Psoas muscle (tissue), 8 donors: ENCODE measurements around the gene NEK11. TPM values are rescaled to one million over a fixed set of nuclear protein-coding genes. Genes with fewer than 3 reads are reported as not detected.

Experiments used
- ATAC-seq, 4 donors: fragments of 200-7000 bp; cut with Tn5 transposase; one replicate each; pipeline ENCODE4 v1.9.1; 2020; ENCODE audit warnings: moderate library complexity in 3 of 4, mild to moderate bottlenecking in 2 of 4
- DNase-seq, 2 donors: peaks; one replicate each; pipeline ENCODE4 v3.0.0-alpha.2; 2020
- H3K27ac ChIP-seq: fragments of 200-600 bp; one replicate; pipeline ENCODE4 v1.8.0; 2022
- H3K27me3 ChIP-seq, 3 donors: fragments of 200-600 bp in 1 of 3; one replicate each; pipeline versions ENCODE4 v1.6.1 to v1.8.0; 2013 to 2022; ENCODE audit warnings: low read length in 2 of 3, mild to moderate bottlenecking in 2 of 3, moderate library complexity in 1 of 3; ENCODE audit not compliant: insufficient read depth in 3 of 3
- H3K36me3 ChIP-seq, 2 donors: fragments of 200-600 bp in 1 of 2; one replicate each; pipeline versions ENCODE4 v1.6.1 to v1.8.0; 2013 to 2022; ENCODE audit warnings: low read depth in 1 of 2, mild to moderate bottlenecking in 1 of 2, moderate library complexity in 1 of 2; ENCODE audit not compliant: insufficient read depth in 1 of 2
- H3K4me1 ChIP-seq: fragments of 200-600 bp; one replicate; pipeline ENCODE4 v1.8.0; 2022
- H3K4me3 ChIP-seq: fragments of 200-600 bp; one replicate; pipeline ENCODE4 v1.8.0; 2022; ENCODE audit warnings: mild to moderate bottlenecking
- H3K9me3 ChIP-seq: fragments of 200-600 bp; one replicate; pipeline ENCODE4 v1.8.0; 2022
- WGBS, 3 donors: extraction: QIAGEN DNeasy Blood & Tissue Kit; methylation state at CpG; one replicate each; pipeline versions ENCODE4 v1.1.6 to v1.1.7; 2013; 5-methylcytosine and 5-hydroxymethylcytosine counted together
- intact Hi-C, 2 donors: fragments of 100-400 bp; cut with DNase I; formaldehyde crosslinking; loops; one replicate each; pipeline versions ENCODE4 v1.11.0 to v1.14.2; 2022
- polyA plus RNA-seq, 3 donors: library from polyadenylated mRNA; stranded (reverse); fragments of 200-250 nt; gene quantifications; one replicate each; pipeline ENCODE4 v1.2.3, GENCODE V29; 2013
- total RNA-seq, 4 donors: library from RNA; stranded (reverse); fragmentation: NEBNext Ultra II Directional in 2 of 4; extraction: Animal tissue kit (Norgen Biotek cat#: 25700) in 2 of 4; gene quantifications; one replicate each; pipeline versions ENCODE4 v1.2.1 to v1.2.4, GENCODE V29; 2021 to 2023
- TF ChIP-seq, protein P1 (sequence below): fragments of 200-600 bp; IDR thresholded peaks from one replicate; pipeline ENCODE4 v1.8.0; 2022; ENCODE audit warnings: antibody characterized with exemption
- donor health status: healthy with polysubstance abuse.
- donor health status: DM: no; HTN: no; CAD: no; lungs with moderate emphysema.
- donor health status: Bipolar disorder and iron deficiency.
- donor health status: healthy.
- donor health status: DM: yes; HTN: yes; CAD: no.
- donor health status: DM: no; HTN: no; CAD: no.
- donor health status: DM: no; HTN: no; CAD: no.
- donor health status: DM: yes; HTN: yes; CAD: no.

The NEK11 gene
- total and polyA plus RNA-seq, 7 donors = 1.5 to 7.2 (median 2.1) TPM

DNA sequence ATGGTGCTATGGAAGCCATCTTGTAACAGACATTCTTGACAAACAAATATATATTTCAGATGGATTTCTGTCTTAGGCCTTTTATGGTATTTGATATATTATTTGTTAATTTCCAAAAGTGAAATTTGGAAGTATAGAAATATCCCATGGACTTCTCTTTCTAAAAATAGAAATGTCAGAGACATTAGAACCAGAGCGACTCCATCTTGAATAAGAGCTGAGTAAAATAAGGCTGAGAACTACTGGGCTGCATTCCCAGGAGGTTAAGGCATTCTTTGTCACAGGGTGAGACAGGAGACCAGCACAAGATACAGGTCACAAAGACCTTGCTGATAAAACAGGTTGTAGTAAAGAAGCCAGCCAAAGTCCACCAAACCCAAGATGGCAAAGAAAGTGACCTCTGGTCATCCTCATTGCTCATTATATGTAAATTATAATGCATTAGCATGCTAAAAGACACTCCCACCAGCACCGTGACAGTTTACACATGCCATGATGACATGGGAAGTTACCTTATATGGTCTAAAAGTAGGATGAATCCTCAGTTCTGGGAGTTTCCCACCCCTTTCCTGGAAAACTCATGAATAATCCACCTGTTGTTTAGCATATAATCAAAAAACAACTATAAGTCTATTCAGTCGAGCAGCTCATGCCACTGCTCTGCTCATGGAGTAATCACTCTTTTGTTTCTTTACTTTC lies 146.0 kb downstream of the NEK11 start:
- intact Hi-C loops = no loop called here
- no peak overlapping the region for H3K27ac ChIP-seq
- DNase-seq (no peak), ATAC-seq (no peak)
- TF ChIP-seq, protein P1, sequence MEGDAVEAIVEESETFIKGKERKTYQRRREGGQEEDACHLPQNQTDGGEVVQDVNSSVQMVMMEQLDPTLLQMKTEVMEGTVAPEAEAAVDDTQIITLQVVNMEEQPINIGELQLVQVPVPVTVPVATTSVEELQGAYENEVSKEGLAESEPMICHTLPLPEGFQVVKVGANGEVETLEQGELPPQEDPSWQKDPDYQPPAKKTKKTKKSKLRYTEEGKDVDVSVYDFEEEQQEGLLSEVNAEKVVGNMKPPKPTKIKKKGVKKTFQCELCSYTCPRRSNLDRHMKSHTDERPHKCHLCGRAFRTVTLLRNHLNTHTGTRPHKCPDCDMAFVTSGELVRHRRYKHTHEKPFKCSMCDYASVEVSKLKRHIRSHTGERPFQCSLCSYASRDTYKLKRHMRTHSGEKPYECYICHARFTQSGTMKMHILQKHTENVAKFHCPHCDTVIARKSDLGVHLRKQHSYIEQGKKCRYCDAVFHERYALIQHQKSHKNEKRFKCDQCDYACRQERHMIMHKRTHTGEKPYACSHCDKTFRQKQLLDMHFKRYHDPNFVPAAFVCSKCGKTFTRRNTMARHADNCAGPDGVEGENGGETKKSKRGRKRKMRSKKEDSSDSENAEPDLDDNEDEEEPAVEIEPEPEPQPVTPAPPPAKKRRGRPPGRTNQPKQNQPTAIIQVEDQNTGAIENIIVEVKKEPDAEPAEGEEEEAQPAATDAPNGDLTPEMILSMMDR = no peak
- no peaks in the 10 kb centered on the region for H3K4me1 ChIP-seq
- no peak overlapping the region for H3K4me3 ChIP-seq
- no peaks in the 10 kb centered on the region for H3K36me3 ChIP-seq
- 81 to 86% (median 86%) methylated on average over 3 of the region's 3 CpGs for WGBS, 3 donors
- H3K27me3 ChIP-seq = no peaks in the 10 kb centered on the region
- no peaks in the 10 kb centered on the region for H3K9me3 ChIP-seq

DNA sequence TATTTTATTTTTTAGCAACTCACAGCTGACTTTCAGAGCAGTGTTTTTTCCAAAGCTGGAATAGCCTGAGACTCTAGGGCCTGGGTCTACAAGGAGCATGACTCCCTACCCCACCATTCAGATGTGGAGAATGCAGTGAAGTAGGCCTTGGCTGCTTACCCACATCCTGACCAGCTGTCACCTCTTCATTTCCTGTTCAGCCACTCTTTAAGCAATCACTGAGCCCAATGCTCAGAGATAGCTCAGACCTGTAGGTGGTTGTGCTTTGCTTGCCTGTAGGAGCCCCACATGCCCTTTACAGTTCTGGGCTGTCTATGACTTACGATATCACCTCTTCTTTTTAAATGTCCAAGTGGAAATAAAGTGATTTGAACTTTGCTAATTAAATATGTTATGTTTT lies 148.1 kb downstream of the NEK11 start:
- Histone ChIP-seq H3K4me3 (no peak overlapping the region), H3K9me3 (no peaks in the 10 kb centered on the region), H3K4me1 (no peaks in the 10 kb centered on the region), H3K36me3 (no peaks in the 10 kb centered on the region), H3K27me3 (no peaks in the 10 kb centered on the region), H3K27ac (no peak overlapping the region)
- TF ChIP-seq, protein P1 = no peak
- ATAC-seq (no peak), DNase-seq (no peak)
- WGBS, 3 donors = 89 to 94% (median 93%) methylated on average over 1 of the region's 1 CpG
- intact Hi-C loops = no loop called here

DNA sequence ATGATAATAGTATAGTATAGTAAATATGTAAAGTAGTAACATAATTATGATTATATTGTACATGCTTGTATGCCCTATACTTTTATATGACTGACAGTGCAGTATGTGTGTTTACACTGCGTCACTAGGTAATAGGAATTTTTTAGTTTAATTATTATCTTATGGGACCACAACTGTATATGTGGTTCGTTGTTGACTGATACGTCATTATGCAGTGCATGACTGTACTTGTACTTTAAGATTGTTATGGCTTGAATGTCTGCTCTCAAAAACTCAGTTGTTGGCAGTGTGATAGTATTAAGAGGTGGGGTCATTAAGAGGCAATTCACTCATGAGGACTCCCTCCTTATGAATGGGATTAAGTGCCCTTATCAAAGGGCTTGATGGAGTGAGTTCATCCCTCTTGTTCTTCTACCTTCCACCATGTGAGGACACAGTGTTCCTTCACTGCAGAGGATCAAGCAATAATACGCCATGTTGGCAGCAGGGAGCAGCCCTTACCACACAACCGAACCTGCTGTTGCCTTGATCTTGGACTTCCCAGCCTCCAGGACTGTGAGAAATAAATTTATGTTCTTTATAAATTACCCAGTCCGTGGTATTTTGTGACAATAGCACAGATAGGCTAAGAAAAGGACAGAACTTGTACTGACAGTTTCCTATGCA lies 152.2 kb downstream of the NEK11 start:
- H3K9me3 ChIP-seq = no peaks in the 10 kb centered on the region
- intact Hi-C loops = no loop called here
- DNase-seq (no peak), ATAC-seq (no peak)
- H3K27ac ChIP-seq = no peak overlapping the region
- no peaks in the 10 kb centered on the region for H3K27me3 ChIP-seq
- TF ChIP-seq, protein P1 = no peak
- WGBS, 3 donors = 90 to 91% (median 91%) methylated on average over 6 of the region's 6 CpGs
- no peaks in the 10 kb centered on the region for H3K4me1 ChIP-seq
- H3K36me3 ChIP-seq = no peaks in the 10 kb centered on the region
- no peak overlapping the region for H3K4me3 ChIP-seq

DNA sequence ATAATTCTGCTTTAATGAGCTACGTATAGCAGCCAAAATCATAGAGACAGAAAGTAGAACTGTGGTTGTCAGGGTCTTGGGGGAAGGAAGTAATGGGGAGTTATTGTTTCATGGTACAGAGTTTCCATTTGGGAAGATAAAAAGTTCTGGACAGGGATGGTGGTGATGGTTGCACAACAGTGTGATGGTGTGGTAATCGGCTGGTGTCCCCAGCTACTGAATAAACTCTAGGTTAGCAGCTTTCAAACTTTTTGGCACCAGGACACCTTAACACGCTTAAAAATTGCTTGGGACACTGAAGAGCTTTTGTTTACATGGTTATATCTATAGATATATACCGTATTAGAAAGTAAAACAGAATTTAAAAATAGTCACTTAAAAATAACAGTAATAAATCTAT lies 166.0 kb downstream of the NEK11 start:
- TF ChIP-seq, protein P1 = no peak
- no peaks in the 10 kb centered on the region for H3K4me1 ChIP-seq
- H3K27ac ChIP-seq = no peak overlapping the region
- intact Hi-C loops = no loop called here
- ATAC-seq = no peak
- H3K36me3 ChIP-seq = no peaks in the 10 kb centered on the region
- 83 to 91% (median 91%) methylated on average over 4 of the region's 4 CpGs for WGBS, 3 donors
- H3K4me3 ChIP-seq = no peak overlapping the region
- no peak for DNase-seq
- H3K9me3 ChIP-seq = no peaks in the 10 kb centered on the region
- H3K27me3 ChIP-seq = no peaks in the 10 kb centered on the region
